Stimulated activated CD8-positive, alpha-beta memory T cell treated with anti-CD3 and anti-CD28 coated beads, Interleukin-7, amount 100 ng/mL, for 1 hour (primary cell): ENCODE data around the gene RIGI.
"Not testable (repeated sequence)": the region's sequence is repeated elsewhere in the genome, so short reads cannot be mapped to it uniquely, and the experiment has no call there.

Experiments used
- DNase-seq, 2 donors: peaks; one replicate each; pipeline ENCODE4 v3.0.0-alpha.2; 2020; ENCODE audit warnings: low read depth in 2 of 2

RIGI gene

DNA sequence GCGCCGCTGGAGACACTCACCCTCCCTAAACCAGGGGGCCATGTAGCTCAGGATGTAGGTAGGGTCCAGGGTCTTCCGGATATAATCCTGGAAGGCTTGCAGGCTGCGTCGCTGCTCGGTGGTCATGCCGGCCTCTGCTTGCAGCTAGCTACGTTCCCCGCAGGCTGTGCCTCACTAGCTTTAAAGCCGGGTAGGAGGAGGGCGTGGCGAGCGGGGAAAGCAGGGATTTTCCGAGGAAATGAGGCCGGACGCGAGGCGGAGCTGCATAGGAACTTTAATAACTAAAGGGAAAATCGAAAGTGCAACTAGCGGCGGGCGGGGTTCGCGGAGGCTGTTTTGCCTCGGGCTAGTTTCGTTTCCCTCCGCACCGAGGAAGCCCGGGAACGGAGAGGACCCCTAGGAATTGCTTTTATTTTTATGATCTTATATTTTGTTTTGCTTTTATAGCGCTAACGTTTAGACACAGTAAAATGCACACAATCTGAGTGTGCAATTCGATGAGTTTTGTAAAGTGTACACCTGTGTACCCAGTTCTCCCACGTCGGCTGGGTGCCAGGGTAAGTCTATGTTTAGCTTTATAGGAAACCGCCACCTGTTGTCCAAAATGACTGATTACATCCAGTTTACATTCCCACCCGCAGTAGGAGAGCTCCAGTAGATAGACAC is at the start of gene RIGI:
Gene RIGI, minus strand, starts transcription at position 156 of the 666 bp plus-strand sequence. Its CDS starts 30 bp downstream, at position 126.
- peak; percentile 62 to 75 for DNase-seq

DNA sequence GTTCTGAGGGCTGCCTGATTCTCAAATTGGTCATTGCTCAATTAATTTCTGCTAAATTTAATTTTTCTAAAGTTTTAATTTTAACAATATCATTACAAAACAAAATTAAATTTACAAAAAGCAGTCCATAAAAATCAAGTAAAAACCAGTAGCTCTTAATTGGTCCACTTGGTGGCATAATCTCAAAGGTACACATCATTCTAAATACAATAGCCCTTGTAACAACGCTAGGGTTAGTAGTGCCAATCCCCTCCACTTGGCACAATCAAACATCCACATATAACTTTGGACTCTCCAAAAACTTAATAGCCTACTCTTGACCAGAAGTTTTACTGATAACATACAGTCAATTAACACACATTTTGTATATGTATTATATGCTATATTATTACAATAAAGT is 48.9 kb upstream of the RIGI start:
- DNase-seq, result no peak

DNA sequence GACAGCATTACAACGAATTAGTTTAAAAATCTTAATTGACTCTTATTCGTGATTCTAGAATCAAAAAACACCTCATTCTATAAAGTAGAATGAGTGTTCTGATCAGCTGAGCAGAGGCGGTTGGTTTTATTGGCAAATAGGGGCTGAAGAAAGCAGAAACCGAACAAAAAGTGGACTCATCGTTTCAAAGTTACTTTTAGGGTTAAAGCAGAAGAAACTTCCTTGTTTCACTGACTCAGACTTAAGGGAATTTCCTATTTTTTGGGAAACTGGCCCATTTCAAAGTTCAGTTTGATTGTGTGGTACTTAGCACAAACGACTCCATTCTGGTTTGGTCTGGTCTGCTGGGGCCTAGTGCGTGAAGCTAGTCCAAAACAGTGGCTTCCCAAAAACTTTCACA is 47.8 kb upstream of the RIGI start:
- no peak for DNase-seq

DNA sequence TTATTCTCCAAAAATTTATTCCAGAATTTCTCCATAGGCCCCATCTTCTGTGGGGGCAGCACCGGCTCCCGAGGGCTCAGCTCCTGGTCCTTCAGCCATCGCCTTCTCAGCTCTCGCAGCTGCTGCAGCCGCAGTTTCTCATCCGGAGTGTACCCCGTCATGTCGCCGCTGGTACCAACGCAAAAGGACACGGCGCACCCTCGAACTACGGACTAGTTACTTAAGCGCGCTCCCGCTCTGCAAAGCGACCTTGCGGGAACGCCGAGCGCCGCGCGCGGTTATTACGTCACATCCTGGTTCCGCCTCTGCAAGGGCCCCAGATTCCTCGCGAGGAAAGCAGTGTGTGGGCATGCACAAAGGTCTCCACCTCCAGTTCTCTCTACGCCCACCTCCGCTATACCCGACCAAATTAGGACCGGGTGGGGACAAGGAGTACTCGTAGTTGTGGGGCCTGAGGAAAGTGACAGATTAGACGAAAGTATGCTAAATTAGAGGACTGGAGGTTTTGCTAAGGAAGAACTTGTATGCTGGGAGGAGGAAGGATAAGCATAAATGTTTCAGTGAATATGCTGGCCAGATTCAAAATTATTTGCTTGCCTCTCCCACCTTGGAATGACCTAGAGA is 47.0 kb upstream of the RIGI start, which contains the start of gene NDUFB6:
Gene NDUFB6, minus strand, starts transcription at position 260 of the 624 bp plus-strand sequence. Its CDS starts 99 bp downstream, at position 161.
- DNase-seq, result peak; percentile 95 to 96

DNA sequence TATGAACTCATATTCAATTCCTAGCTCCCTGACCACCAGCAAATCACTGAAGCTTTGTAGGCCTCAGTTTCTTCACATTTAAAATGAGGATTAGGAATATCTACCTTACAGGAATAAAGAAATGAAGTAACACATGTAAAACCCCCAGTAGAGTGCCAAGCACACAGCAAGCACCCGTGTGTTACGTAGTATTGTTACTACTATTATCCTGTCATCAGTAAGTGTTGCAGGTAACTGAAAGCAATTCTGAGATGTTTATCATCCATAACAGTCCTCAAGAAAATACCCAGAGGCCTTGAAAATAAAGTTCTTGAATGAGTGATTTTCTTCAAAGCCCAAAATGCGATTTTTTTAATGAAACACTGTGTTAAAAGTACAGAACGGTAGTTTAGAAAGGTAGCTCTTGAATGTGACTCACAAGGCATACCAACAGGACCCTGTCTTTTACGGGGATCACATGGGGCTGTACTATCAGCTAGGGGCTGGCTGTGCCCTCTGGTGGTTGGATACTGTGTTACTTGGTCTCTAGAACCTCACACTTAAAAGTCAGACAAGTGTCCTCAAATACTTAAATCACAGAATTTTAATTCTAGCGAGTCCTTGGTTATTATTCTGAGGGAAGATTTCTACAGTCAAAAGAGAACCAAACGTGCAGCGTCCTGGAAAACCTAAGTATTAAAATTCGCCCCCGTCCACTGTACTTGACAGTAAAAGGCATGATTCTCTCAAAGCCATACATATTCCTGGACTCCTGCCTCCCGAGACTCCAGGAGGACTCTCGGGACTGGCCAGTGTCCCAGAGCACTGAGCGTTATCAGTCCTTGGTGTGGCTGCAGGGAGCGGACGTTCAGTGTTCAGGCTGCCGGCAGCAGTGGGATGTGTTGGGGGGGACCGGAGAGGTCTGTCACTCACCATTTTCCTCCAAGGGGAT is 46.2 kb upstream of the RIGI start:
- DNase-seq, result peak; percentile 43 to 48

DNA sequence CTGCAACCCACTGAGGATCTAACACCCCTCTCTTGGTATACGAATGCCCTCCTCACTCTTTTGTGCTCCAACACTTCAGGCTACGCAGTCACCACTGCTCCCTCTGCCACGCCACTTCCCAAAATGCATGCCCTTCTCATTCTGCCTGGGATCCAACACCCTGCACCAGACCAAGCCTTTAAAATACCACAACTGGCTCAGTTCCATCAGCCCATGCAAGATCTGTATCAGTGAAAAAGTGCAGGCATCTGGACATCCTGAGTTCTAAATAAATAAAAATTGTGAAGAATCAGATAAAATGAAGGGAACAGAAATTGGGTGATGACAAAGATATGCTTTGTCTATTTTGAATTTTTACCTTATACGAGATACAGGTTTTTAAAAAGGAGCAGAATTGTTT is 44.3 kb upstream of the RIGI start:
- no peak for DNase-seq

DNA sequence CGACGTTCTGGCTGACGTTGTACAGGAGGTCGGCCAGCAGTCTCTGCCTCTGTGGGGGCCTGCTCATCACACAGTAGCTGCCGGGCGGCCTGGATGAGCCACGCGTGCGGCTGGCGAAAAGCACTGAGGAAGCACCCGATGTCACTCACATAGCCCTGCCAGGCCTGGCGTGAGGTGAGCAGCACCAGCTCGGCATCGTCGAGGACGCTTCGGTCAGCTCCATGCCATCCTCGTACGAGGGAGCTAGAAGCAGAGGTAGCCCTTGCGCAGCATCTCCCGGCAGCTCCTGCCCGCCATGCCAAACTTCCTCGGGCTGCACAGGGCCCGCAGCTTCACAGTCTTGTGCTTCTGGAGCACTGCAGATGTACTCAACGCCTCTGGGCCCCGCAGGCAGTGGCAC is 40.8 kb upstream of the RIGI start:
- DNase-seq, result no peak

DNA sequence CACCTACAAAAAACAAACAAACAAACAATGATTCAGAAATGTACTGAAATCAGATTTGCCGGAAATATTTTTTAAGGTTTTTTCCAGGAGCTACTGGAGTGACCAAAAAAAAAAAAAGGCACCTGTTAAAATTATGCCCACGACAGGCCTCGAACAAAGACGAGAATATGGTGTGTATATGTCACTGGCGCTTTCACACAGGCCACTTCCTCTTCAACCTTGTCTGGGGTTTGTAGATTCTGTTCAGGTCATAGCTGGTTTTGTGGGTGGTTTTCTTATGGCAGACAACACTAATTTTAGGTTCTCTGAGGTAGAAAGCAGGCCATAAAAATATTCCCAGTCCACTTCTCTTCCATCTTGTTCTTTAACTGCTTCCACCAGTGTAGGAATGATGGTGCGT is 40.0 kb upstream of the RIGI start:
- DNase-seq, result no peak

DNA sequence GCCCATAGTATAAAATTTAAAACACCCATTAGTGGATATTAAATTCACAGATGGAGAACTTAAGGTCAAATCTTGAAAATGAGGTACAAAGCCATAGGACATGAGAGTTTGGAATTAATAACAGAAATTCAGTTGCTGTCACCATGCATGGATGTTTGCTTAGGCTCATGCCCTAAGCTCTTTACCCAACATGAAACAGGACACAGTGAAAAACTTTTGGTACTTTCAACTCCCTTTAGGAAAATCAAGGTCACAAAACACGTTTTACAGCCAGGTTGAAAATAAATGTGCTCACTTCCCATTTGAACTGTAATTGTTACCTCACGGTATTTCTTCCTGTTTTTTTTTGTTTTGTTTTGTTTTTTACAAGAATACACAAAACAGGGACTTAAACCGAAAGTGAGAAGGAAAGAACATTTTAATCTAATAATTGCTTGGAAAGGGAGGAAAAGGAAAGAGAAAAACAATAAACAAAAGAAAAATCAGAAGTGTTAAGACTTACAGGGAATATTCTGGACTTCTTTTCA is 32.5 kb upstream of the RIGI start:
- DNase-seq, result no peak

DNA sequence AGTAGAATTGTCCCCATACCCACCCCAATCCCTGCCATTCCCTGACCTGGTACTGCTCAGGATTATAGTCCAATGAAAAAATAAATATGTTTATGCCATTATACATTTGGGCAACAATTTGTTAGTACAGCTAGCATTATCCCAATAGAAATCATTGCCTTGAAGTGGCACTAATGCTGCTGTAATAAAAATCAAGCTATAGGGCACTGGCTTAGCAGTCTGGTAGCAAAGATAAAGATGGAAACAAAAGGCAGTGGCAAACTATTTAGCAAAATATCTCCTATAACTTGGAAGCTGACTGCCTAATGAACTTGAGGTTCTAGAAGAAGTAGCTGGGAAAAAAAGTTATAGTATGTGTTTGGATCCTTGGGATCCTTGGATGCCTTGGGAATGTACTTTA is 28.6 kb upstream of the RIGI start:
- no peak for DNase-seq

DNA sequence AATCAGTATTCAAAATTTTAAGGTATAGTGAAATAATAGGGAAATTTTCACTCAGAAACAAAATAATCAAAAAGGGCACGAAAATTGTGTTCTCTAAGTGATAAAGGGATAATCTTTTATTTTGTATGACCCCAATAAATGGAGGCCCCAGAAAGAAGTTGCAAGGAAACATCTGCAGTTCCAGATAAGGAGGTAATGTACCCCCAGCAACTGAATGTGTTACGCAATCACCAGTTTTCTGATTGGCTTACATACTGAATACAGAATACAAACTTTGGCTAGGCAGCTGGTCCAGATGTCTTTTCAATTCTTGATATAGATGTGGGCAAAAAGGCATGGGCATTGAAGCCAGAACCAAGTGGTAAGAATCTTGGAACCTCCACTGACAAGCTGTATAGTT is 28.1 kb upstream of the RIGI start:
- no peak for DNase-seq

DNA sequence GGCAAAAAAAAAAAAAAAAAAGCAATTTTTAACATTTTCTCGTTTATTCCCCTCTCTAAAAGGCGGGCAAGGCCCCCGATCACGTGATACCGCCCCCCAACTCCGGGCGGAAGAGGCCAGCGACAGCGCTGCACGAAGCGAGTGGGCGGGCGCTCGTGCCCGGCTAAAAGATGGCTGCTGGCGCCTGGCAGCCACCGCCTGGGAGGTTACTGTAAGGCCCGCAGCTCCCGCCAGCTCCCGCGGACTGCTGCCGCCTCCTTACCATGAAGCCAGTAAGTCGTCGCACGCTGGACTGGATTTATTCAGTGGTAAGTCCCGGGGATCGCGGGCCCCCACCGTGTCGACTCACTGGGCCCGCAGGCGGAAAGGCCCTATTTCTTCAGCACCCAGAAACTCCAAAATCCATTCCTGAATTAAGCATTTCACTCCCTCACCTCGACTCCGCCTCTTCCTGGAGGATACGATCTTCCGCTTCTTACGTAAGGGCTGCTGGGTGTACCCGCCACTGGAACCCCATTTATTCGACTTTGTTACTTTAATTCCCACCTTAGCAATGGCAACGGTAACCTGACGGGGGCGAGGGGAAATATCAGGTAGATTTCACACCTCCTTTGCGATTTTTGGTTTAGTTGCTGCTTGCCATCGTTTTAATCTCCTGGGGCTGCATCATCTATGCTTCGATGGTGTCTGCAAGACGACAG is 26.3 kb upstream of the RIGI start, which contains the start of the genes SMIM27 and TOPORS:
Gene SMIM27, plus strand, starts transcription at position 156 of the 701 bp plus-strand sequence. Its CDS starts 108 bp downstream, at position 264.
Gene TOPORS, minus strand, starts transcription at position 415 of the 701 bp plus-strand sequence. Its CDS starts 150 bp downstream, at position 265.
- DNase-seq, result peak; percentile 73 to 81

DNA sequence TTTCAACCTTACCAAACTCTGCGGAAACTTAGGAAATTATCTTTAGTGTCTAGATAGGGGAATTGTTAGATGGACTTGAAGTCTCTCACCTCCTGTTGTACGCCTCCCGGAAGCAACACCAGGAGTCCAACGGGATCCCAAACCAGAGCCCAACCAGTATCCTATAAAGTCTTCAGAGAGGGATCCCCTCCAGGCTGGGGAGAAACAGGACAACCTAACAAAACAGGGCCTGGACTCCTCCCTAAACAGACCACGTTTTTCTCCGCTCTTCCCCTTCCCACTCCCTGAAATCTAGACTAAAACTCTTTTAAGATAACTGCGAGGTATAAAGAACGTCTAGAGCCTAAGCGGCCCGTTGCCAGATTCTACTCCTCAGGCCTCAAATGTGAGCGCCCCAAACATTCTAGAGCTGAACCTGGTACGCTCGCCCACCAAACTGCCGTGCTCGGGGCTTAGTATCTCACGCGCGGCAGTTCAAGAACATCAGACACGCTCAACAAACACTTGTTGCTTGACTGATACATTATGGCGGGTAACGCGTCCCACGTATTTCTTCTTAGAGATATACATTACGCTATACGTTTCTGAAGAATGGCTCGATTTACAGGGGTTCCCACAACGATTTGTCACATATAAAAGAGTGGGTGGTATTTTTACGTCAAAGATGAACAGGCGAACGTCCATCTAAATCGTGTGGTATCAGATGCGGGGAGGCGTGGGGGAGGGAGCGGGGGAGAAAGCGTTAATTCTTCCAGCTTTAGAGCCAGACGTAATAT is 25.5 kb upstream of the RIGI start:
- peak in 1 of 2 donors; percentile 23 for DNase-seq

DNA sequence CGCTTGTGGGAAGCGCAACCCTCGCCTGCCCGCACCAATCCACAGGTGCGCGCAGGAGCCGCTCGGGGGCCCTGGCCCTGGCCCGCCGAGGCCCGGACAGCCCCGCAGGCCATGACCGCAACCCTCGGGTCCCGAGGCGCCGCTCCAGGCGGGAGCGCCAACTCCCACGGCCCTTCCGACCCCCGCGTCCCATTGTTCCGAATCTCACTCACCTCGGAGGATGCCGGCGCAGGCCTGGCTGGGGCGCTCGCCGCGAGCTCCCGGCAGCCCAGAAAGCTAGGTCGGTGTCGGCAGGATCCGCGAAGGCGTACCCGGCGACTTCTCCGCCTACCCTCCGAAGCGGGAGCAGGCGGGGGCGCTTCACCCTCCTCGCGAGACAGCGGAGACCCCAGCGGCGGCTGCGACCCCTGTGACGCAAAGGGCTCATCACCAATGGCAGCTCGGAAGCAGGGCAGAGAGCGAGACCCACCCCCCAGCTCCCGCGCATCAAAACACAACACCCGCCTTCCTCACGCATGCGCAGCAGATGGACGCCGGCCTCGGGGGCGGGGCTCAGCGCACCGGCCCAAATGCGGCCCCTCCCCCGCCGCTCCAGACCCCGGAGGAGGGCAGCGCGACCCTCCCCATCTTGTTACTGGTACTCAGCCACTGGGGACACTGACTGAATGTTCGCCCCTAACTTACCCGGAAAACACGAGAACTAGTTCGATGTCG is 24.7 kb upstream of the RIGI start:
- peak; percentile 91 to 94 for DNase-seq

DNA sequence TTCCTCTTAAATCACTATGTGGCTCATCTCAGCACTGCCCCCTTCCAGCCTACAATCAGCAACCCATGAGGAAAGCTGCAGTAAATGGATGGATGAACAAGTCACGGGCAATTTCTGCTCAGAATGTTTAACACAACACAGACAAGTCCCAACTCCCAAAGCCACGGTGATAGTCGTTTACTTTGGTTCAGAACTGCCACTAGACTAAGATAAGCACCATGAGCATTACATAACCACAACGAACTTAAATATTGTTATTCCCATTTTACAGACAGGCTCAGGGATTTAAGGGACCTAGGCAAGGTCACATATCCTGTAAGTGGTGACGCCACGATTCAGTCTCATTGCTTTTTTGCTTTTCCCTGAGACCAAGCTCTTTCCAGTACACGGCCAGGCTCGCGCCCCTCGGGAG is 24.2 kb upstream of the RIGI start:
- no peak for DNase-seq

DNA sequence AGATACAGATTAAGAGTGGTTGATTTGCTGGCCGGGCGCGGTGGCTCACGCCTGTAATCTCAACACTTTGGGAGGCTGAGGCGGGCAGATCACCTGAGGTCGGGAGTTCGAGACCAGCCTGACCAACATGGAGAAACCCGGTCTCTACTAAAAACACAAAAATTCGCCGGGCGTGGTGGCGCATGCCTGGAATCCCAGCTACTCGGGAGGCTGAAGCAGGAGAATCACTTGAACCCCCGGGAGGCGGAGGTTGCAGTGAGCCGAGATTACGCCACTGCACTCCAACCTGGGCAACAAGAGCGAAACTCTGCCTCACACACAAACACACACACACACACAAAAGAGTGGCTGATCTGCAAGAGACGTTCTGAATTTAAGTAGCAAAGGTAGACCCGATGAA is 22.2 kb upstream of the RIGI start:
- not testable (repeated sequence) for DNase-seq

DNA sequence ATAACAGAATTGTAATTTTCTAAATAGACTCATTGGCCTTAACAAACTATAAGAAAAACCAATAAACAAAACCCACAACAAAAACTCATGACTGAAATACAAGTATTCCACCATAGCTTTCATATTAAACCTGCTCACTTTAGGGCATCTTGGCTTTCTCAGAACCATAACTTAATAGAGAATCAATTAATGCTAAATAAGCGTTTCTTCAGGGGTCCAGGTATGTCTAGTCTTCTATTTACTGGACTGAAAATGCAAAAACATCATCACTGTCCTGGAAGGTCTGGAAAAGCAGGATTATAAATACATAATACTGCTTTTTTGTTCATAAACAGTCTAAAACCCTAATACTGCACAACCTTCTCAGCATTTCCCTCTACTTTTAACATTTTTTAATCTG is 19.9 kb upstream of the RIGI start:
- no peak for DNase-seq

DNA sequence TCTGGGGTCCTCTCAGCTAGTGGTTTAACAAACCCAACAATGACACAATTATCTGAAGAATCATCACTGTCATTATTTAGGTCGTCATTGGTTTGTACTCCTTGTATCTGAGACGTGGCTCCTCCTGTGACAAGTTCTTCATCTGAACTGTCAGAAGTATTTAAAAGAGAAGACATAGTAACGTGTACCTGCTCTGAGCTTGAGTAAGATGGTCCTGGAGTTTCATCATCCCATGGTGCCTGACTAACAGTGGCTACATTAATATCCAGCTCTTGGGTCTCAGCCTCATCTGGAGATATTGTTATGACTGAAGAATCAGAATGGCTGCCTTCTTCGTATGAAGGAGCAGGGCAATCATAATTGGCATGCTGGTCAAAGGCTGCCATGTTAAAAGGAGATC is 17.1 kb upstream of the RIGI start:
- DNase-seq, result no peak

DNA sequence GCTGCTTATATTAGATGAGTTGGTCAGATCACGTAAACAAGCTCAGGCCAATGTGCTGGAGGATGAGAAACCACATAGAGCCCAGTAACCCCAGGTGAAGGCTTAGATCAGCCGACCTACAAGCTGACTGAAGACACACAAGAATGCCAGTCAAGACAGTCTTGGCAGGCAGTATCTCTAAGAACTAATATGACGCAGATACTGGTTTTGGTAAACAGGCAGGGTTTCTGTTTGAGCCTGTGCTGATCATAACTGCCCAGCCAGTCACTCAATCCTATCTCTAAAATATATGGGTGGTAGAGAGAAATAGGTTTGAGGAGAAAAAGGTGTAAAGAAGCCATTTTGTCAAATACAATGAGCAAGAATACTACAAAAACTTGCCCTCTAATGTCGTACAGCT is 7.8 kb upstream of the RIGI start:
- no peak for DNase-seq

DNA sequence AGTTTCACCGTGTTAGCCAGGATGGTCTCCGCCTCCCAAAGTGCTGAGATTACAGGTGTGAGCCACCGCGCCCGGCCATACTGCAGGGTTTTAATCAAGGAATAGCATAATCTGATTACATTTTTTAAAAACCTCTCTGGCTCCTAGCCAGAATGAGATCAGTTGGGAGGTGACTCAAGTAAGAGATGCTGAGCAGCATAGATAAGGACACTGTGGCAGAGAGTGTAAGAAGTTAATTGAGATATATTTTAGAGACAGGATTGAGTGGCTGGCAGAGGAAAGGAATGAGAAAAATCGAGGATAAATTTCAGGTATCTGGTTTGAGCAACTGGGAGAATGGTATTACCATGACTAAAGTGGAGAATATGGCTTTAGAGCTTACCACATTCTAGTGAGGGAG is 7.3 kb upstream of the RIGI start:
- DNase-seq, result no peak
